GM18505 (cell line): ENCODE measurements around the gene CEMIP2.

ENCODE experiments used
- ATAC-seq: cut with Tn5 transposase; IDR thresholded peaks from one replicate; pipeline ENCODE4 v1.9.1; 2021; ENCODE audit not compliant: unreplicated experiment
- POLR2A ChIP-seq: IDR thresholded peaks from 4 replicates; pipeline ENCODE4 v1.6.1; 2011; ENCODE audit warnings: borderline replicate concordance; ENCODE audit not compliant: insufficient read depth, insufficient read length; ENCODE audit errors: extremely low read depth

The CEMIP2 gene

DNA sequence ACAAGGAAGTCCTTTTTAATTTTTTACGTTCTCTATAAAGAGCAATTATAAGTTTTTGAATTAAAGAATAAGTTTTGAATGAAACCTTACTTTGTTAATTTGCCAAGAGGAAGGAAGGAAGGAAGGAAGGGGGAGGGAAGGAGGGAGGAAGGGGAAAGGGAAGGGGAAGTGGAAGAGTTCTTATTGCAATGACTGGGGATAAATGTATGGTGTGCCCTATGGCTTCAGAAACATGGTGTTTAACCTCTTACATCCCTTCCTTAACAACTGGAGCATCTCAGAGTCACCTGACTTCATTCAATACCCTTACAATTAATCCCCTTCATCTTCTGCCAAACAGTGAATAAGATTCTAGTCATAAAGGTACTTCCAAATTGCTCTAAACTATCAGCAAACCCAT is 16.0 kb downstream of the CEMIP2 start:
- no peak for ATAC-seq
- no peak for TF ChIP-seq POLR2A

DNA sequence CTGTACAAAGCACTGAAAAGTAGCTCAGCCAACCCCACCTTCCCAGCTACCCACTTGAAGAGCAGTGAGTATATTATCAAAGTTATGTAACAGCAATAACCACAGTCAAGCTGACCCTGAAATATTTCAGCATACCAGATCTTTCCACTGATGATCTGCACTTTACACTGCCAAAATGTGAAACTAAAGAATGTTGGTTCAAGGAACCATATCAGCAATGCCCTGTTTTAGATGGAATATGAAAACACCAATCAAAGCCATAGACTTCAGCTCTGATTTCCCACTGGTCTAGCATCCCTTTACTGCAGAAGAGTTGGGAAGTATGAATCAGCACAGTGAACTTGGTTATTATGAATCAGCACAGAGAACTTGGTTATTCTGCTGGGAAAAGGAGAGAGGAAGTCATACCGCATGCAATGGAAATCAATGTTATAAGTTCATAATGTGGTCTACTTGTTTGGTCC is 20.0 kb downstream of the CEMIP2 start:
- ATAC-seq, result no peak
- no peak for TF ChIP-seq POLR2A

DNA sequence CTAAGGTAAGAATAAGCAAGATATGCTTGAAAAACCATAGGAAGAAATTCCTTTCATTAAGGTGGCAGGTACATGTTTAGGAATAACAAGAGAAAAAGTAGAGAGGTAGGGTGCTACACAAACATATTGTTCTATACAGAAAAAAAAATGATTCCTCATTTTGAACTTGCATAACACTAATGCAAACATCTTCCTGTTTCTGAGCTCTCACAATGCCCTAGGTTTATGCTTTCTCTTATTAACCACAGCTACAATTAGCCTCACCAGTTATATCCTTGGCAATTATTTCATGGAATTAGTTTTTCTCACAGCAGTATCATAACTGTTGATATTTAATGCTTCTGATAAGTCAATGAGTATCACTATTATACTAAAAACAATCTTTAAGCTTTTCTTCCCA is 20.7 kb downstream of the CEMIP2 start:
- no peak for ATAC-seq
- no peak for TF ChIP-seq POLR2A

DNA sequence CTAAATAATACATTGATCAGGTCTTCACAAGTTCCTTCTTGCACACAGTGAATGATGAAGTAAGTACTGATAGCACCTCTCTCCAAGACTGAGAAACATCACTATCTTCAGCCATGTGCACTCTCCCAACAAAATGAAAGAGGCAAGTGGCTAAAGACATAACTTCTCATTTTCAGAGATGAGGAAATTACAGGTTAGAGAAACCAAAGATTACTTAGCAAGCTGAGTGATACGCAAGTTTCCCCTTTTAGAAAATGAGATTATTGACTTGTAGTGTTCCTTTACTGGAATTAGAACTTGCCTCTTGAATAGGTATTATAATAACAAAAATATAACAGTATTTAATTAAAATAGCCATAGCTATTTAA is 21.6 kb downstream of the CEMIP2 start:
- no peak for TF ChIP-seq POLR2A
- ATAC-seq, result no peak

DNA sequence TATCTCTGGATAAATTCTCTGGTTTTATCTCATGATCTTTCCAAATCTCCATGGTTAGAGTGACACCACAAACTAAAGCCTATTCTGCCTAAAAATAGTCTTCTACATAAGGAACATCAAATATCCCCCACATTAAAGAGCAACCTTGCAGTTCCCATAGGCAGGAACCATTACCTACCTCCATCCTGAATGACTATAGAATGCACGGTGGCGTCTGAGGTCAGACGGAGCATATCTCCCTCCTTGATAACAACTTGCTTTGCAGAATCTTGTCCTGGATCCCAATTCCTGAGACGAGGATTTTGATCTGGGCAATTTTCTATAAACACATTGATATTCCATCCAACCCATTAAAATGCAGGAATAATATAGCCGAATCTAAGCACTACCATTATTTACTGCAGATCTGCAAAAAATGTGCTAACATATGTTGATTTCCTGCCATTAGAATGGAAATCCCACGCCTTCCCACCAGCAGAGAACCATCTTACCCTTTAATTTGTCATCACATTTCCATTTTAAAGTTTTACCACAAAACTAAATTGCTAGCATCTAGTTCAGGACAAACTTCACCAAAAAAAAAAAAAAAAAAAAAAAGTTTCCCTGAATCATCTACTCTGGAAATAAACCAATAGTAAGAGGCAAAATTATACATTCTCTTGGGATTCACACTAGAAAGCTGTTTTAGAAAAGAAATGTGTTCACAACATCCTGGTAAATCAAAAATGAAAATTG is 22.1 kb downstream of the CEMIP2 start:
- TF ChIP-seq POLR2A, result no peak
- no peak for ATAC-seq

DNA sequence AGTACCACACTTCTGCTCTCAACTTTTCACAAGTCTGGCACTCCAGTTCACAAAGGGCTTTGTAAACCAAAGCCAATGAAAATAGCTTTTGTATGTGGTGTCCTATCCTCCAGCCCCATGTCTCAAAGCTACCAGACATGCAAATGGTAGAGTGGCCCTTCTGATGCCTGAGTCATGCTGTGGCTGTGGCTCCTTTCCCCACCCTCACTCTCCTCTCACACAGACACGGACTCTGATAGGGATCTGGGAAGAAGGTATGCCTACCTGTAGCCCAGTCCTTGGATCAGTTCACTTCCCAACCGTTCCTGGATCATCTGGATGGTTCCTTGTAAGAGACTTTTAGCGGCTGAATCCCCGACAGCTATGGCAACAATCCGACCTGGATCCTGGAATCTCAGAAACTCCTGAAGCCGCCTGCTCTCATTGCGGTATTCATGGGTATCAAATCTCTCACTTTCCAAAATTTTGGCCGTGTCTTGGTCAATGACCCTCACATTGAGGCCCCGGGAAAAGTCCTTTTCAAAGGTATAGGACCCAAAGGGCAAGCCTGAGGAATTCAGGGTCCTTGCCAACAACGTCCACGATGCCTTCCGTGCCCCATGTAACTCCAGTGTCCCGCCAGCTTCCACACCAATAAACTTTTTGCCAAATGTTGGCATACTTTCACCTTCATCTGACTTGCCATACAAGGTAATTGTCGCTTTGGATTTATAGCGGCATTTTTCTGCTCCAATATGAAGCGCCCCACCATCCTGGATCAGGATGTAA is 23.4 kb downstream of the CEMIP2 start:
- ATAC-seq, result no peak

DNA sequence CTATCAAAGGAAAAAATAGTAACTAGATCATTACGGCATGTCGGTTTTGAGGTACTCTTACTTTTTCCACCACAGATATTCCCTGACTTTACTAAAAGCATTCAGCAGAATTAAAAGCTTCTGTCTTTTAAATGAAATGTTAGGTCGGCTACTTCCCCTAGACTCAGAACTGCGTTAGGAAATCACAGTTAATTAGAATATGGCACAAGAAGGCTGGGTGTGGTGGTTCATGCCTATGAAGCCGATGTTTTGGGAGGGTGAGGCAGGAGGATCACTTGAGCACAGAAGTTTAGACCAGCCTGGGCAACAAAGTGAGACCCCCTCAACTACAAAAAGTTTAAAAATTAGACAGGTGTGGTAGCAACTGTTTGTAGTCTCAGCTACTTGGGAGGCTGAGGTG is 24.4 kb downstream of the CEMIP2 start:
- ATAC-seq, result no peak
- TF ChIP-seq POLR2A, result no peak

More for the DNA sequence above, 23.4 kb downstream of the CEMIP2 start:
- TF ChIP-seq POLR2A, result no peak

DNA sequence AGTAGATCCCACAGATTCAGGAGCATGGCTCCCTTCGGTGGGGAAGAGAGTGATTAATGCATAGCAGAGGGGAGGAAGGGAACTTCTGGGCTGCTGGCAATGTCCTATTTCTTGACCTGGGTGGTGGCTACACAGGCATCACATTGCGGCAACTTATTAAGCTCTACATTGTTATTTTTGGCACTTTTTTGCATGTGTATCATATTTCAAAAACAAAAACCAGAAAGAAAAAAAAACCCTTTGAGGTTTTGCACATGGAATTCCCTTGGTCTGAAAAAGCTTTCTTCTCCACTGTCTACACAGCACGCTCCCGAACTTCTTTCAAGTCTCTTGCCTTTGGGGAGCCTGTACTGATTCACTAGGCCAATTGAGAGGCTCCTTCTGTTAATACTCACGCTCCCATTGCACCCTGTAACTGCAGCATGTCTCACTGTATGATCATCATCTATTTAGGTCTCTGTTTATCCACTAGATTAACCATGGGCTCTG is 25.1 kb downstream of the CEMIP2 start:
- TF ChIP-seq POLR2A, result no peak
- ATAC-seq, result no peak

DNA sequence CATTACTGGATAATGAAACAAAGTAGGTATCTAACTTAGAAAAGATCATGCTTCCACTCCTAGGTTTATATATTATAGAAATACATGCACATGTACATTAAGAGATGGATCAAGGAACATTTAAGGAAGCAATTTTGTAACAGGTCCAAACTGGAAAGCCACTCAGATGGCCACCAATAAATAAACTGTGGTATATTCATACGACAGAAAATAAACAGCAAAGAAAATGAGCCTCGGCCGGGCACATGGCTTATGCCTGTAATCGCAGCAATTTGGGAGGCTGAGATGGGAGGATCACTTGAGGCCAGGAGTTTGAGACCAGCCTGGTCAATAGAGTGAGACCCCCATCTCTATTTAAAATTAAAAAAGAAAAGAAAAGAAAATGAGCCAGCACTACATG is 25.6 kb downstream of the CEMIP2 start:
- no peak for ATAC-seq
- TF ChIP-seq POLR2A, result no peak

DNA sequence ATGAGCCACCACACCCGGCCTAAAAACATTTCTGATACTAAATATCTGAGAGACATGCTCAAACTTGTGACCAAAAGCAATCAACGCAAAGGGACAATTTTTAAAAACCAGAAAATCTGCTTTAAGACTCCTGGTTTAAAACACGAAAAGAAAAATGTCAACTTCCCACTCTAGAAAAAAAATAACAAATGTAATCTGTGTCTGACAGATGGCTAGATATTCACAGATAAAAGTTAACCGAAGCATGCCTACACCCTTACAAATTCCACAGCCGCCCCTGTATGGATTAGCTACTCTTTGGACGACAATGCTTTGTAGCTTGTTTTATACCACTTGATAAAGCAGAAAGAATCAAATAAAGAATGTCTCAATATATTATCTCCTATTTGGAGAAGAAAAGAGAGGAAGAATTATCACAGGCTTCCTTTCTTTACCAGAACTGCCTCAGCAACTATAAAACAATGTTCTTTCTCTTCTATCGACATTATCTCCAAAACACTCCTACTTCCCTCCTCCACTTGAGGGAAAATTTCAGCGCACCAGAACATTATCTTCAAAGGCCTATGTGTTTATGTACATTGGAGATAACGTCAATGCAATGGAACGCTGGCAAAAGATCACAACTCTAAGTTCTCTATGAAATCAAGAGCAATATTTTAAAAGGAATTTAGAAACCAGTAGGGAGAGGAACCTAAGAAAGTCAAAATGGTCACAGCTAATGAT is 26.2 kb downstream of the CEMIP2 start:
- no peak for ATAC-seq
- TF ChIP-seq POLR2A, result no peak

DNA sequence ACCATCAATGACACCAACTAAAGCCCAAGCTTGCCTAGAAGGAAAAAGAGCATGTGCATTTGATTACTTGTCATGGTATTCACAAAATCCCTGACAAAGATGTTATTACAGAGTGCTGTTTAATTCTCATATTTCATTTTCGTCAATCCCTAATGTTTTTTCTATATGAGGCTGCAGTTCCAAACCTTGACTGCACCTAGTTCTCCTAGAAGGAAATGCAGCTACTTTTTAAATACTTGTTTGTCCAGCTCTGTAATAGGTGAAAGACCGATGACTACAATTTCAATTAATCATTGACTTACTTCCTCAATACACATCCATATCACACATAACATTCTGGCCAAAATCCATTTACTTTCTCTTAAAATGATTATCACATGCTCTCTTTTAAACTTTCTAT is 28.1 kb downstream of the CEMIP2 start:
- TF ChIP-seq POLR2A, result no peak
- no peak for ATAC-seq

DNA sequence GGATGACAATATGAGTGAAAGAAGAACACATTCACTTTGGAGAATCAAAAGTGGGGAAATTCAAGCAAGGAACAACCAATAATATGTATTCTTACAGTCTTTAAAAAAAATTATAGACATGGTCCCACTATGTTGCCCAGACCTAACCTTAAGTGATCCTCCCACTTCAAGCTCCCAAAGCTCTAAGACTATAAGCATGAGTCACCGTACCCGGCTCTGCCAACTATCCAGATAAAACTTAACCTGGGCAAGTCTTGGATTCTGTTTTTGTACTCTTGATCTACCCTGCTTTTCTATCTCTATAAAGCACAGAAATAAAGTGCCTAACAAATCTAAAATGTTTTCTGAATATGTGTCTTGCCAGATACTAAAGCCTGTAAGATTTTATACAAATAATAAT is 30.9 kb downstream of the CEMIP2 start:
- no peak for TF ChIP-seq POLR2A
- no peak for ATAC-seq

DNA sequence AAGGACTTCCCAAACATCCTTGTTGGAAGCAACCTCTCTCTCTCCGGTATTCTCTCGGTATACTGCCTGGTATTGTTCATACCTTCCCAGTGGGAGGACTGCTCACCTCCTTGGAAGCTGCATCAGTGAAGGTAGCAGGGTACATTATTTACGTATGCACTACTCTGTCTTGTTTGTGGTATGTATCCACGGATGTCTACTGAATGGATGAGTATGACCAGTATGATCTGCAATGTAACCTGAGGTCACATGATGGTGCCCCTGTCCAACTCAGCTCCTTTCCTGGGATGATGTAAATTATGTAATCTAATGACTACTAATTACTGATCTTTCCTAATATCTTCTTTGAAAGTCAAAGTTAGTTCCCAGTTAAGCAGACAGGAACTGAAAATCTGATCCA is 32.1 kb downstream of the CEMIP2 start:
- no peak for TF ChIP-seq POLR2A
- ATAC-seq, result no peak
